Stomach (tissue), 9 donors: Measurements from ENCODE around the gene ICAM3. TPM values are rescaled to one million over a fixed set of nuclear protein-coding genes. Genes with fewer than 3 reads are reported as not detected.

Experiments used
- DNase-seq, 2 donors: peaks; one replicate each; pipeline versions ENCODE4 v3.0.0 to v3.0.0-alpha.2; 2013 to 2019
- H3K27ac ChIP-seq, 5 donors: fragments of 200-600 bp in 4 of 5; sonication (generic) in 4 of 5; one replicate each; pipeline ENCODE4 v1.5.1; 2013 to 2019; ENCODE audit warnings: mild to moderate bottlenecking in 1 of 5, moderate library complexity in 1 of 5
- H3K27me3 ChIP-seq, 3 donors: fragments of 200-600 bp; sonication (generic); one replicate each; pipeline ENCODE4 v1.5.1; 2017 to 2019; ENCODE audit warnings: mixed run types in 1 of 3
- H3K36me3 ChIP-seq, 4 donors: fragments of 200-600 bp; sonication (generic); 1 replicate in 3 of 4; 2 replicates in 1 of 4; pipeline ENCODE4 v1.5.1; 2016 to 2019
- H3K4me1 ChIP-seq, 4 donors: fragments of 200-600 bp; sonication (generic); one replicate each; pipeline ENCODE4 v1.5.1; 2016 to 2019
- H3K4me3 ChIP-seq, 4 donors: fragments of 200-600 bp; sonication (generic) in 3 of 4; one replicate each; pipeline ENCODE4 v1.5.1; 2016 to 2019; ENCODE audit warnings: mild to moderate bottlenecking in 1 of 4
- H3K9me3 ChIP-seq, 4 donors: fragments of 200-600 bp; sonication (generic); one replicate each; pipeline ENCODE4 v1.5.1; 2016 to 2019
- EP300 ChIP-seq: sonication (generic); formaldehyde crosslinking; IDR thresholded peaks from one replicate; pipeline ENCODE4 v1.6.1; 2017; ENCODE audit warnings: antibody characterized with exemption
- POLR2A ChIP-seq, 4 donors: fragments of 450-650 bp; IDR thresholded peaks; one replicate each; pipeline ENCODE4 v1.6.1; 2016; ENCODE audit warnings: antibody characterized with exemption in 4 of 4, control low read depth in 2 of 4, mild to moderate bottlenecking in 1 of 4, moderate library complexity in 1 of 4
- POLR2AphosphoS5 ChIP-seq, 3 donors: sonication (generic); formaldehyde crosslinking; IDR thresholded peaks; one replicate each; pipeline ENCODE4 v1.6.1; 2016; ENCODE audit warnings: antibody characterized with exemption in 3 of 3
- WGBS, 5 donors: extraction: QIAGEN DNeasy Blood & Tissue Kit in 3 of 5; methylation state at CpG; one replicate each; pipeline versions ENCODE4 v1.1.5 to v1.1.7; 2013 to 2018; 5-methylcytosine and 5-hydroxymethylcytosine counted together
- intact Hi-C: fragments of 100-400 bp; cut with DNase I; formaldehyde crosslinking; loops from one replicate; pipeline ENCODE4 v1.15.1; 2023; ENCODE audit warnings: low total_unique reads
- polyA plus RNA-seq, 3 donors: library from polyadenylated mRNA; stranded (reverse); fragments of 200-250 nt; gene quantifications; one replicate each; pipeline ENCODE4 v1.2.3, GENCODE V29; 2013
- total RNA-seq, 5 donors: library from RNA; depleted of rRNA; stranded (reverse); fragments of >200 nt; gene quantifications; one replicate each; pipeline versions ENCODE4 v1.1.0 to v1.2.3, GENCODE V29; 2014 to 2016
- TF ChIP-seq, protein P1 (sequence below), 7 experiments: fragments of 450-650 bp in 4 of 7; fragments of 200-600 bp in 3 of 7; sonication (generic) in 3 of 7; IDR thresholded peaks; one replicate each; pipeline ENCODE4 v1.5.1; 2016 to 2019; ENCODE audit warnings: antibody characterized with exemption in 7 of 7, control low read depth in 2 of 7, mild to moderate bottlenecking in 1 of 7
- donor health status: healthy with polysubstance abuse.
- donor health status: Bipolar disorder and iron deficiency.
- donor health status: healthy.

Gene ICAM3
- total and polyA plus RNA-seq, 8 donors = 3.5 to 17.1 (median 8.5) TPM; not detected in 1

- WGBS, 5 donors = 73 to 84% (median 78%) methylated on average over 54 to 63 of the region's 63 CpGs
- peaks cover 0 to 8% (median 4%) of the 10 kb centered on the region in 4 donors for H3K4me1 ChIP-seq
- peak in 1 of 2 donors; percentile 91 for DNase-seq
- intact Hi-C loops = no loop called here
- no peak overlapping the region for H3K4me3 ChIP-seq
- peaks cover 35 to 90% (median 88%) of the 10 kb centered on the region in 4 donors for H3K36me3 ChIP-seq
- H3K27ac ChIP-seq = peak overlapping the region in 3 of 5 donors; percentile 20 to 58 (median 32)
- no peaks in the 10 kb centered on the region for H3K9me3 ChIP-seq
- TF ChIP-seq EP300 (no peak), POLR2AphosphoS5 (IDR thresholded peaks at IDR 0.05) (no peak), POLR2A (IDR thresholded peaks at IDR 0.05) (no peak)
- TF ChIP-seq, protein P1, sequence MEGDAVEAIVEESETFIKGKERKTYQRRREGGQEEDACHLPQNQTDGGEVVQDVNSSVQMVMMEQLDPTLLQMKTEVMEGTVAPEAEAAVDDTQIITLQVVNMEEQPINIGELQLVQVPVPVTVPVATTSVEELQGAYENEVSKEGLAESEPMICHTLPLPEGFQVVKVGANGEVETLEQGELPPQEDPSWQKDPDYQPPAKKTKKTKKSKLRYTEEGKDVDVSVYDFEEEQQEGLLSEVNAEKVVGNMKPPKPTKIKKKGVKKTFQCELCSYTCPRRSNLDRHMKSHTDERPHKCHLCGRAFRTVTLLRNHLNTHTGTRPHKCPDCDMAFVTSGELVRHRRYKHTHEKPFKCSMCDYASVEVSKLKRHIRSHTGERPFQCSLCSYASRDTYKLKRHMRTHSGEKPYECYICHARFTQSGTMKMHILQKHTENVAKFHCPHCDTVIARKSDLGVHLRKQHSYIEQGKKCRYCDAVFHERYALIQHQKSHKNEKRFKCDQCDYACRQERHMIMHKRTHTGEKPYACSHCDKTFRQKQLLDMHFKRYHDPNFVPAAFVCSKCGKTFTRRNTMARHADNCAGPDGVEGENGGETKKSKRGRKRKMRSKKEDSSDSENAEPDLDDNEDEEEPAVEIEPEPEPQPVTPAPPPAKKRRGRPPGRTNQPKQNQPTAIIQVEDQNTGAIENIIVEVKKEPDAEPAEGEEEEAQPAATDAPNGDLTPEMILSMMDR (IDR thresholded peaks at IDR 0.05) = no peak
- H3K27me3 ChIP-seq = no peaks in the 10 kb centered on the region
Measured at GRCh38 chr19:10352764-10353671, 13.6 kb upstream of the ICAM3 start.

- H3K27me3 ChIP-seq = no peaks in the 10 kb centered on the region
- DNase-seq = no peak
- intact Hi-C loops = no loop called here
- H3K4me1 ChIP-seq = no peaks in the 10 kb centered on the region
- peaks cover 0 to 26% (median 23%) of the 10 kb centered on the region in 4 donors for H3K36me3 ChIP-seq
- no peak for TF ChIP-seq POLR2AphosphoS5 (IDR thresholded peaks at IDR 0.05)
- TF ChIP-seq, protein P1 (IDR thresholded peaks at IDR 0.05) = no peak
- TF ChIP-seq EP300 = no peak
- TF ChIP-seq POLR2A (IDR thresholded peaks at IDR 0.05) = no peak
- WGBS, 5 donors = 65 to 86% (median 78%) methylated on average over 10 of the region's 10 CpGs
- peak overlapping the region in 2 of 5 donors; percentile 64 to 65 for H3K27ac ChIP-seq
- no peaks in the 10 kb centered on the region for H3K9me3 ChIP-seq
- no peak overlapping the region for H3K4me3 ChIP-seq
Measured at GRCh38 chr19:10346509-10346908, 7.1 kb upstream of the ICAM3 start.

- WGBS, 5 donors = 82 to 97% (median 92%) methylated on average over 10 of the region's 10 CpGs
- H3K9me3 ChIP-seq = no peaks in the 10 kb centered on the region
- peaks cover 0 to 2% (median 0%) of the 10 kb centered on the region in 4 donors for H3K4me1 ChIP-seq
- H3K36me3 ChIP-seq = peaks cover 0 to 8% (median 6%) of the 10 kb centered on the region in 4 donors
- TF ChIP-seq EP300 = no peak
- TF ChIP-seq POLR2AphosphoS5 (IDR thresholded peaks at IDR 0.05) = no peak
- TF ChIP-seq, protein P1 (IDR thresholded peaks at IDR 0.05) = no peak
- TF ChIP-seq POLR2A (IDR thresholded peaks at IDR 0.05) = no peak
- H3K27me3 ChIP-seq = no peaks in the 10 kb centered on the region
- intact Hi-C loops = no loop called here
- H3K27ac ChIP-seq = no peak overlapping the region
- no peak overlapping the region for H3K4me3 ChIP-seq
- DNase-seq = no peak
Measured at GRCh38 chr19:10344780-10345179, 5.4 kb upstream of the ICAM3 start.

DNA sequence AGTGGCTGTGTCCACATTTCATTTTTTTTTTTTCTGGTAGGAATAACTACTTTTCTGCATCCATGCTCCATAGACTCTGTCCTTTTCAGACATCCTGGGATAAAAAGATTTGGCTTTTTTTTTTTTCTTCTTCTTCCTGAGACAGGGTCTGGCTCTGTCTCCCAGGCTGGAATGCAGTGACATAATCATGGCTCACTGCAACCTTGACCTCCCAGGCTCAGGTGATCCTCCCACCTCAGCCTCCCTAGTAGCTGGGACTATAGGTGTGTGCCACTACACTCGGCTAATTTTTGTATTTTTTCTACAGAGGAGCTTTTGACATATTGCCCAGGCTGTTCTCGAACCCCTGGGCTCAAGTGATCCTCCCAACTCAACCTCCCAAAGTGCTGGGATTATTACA, 4.1 kb upstream of the ICAM3 start:
- DNase-seq = no peak
- intact Hi-C loops = no loop called here
- Histone ChIP-seq H3K4me1 (peaks cover 0 to 7% (median 0%) of the 10 kb centered on the region in 4 donors), H3K9me3 (no peaks in the 10 kb centered on the region), H3K27me3 (no peaks in the 10 kb centered on the region), H3K27ac (no peak overlapping the region), H3K4me3 (no peak overlapping the region), H3K36me3 (no peaks in the 10 kb centered on the region)
- 68 to 82% (median 76%) methylated on average over 2 of the region's 2 CpGs for WGBS, 5 donors
- TF ChIP-seq POLR2A (IDR thresholded peaks at IDR 0.05) (no peak), EP300 (no peak), POLR2AphosphoS5 (IDR thresholded peaks at IDR 0.05) (no peak)
- TF ChIP-seq, protein P1 (IDR thresholded peaks at IDR 0.05) = no peak
